ENCODE data around the gene GPR18. TPM values are rescaled to one million over a fixed set of nuclear protein-coding genes. Genes with fewer than 3 reads are reported as not detected.

GPR18 gene
- total and polyA plus RNA-seq, 2 donors (not counting 1 experiment from before 2014, with no cell fraction given), result not detected

GRCh38 chr13:99246100-99246499, 12.1 kb downstream of the GPR18 start:
- H3K36me3 ChIP-seq (ENCODE audit: control insufficient read depth, insufficient read depth, low read length), result no peaks in the 10 kb centered on the region
- no peak overlapping the region for H3K27ac ChIP-seq (ENCODE audit: insufficient read depth, low read length)

DNA sequence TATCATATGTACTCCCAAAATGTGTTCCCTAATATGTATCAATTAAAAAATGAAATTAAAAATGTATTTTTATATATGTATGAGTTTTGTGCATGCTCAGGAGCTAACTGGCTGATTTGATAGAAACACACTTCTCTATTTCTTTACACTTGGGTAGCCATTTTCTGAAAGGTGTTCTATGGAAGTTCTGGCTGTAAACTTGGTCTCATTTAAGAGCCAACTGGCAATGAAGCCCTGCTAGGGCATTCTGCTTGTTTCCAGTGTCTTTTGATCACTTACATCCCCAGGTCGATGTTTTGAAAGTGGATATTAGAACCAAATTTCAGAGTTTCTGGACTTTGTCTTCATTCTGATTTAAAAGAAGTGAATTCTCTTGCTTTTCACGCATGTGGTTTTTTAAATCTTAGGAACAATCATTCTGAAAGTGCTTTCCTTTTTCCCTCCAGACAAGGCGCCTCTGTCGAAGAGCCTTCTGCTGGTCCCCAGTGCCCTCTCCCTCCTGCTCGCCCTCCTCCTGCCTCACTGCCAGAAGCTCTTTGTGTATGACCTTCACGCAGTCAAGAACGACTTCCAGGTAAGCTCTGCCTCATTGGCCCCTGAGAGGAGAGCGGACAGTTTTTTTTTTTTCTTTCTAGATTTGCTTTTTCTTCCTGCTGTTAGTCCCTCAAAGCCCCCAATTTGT, 20.1 kb downstream of the GPR18 start:
- H3K4me2 ChIP-seq (ENCODE audit: extremely low read depth, insufficient read depth, low read length), result no peak overlapping the region
- no peaks in the 10 kb centered on the region for H3K4me1 ChIP-seq (ENCODE audit: control insufficient read depth, extremely low read depth, insufficient read depth, low read length)
- no peak for DNase-seq (ENCODE audit: low read depth in 2 of 2)
- H3K79me2 ChIP-seq (ENCODE audit: control insufficient read depth, insufficient read depth, low read length), result no peaks in the 10 kb centered on the region
- H3K36me3 ChIP-seq (ENCODE audit: control insufficient read depth, insufficient read depth, low read length), result no peaks in the 10 kb centered on the region
- no peak overlapping the region for H3K4me3 ChIP-seq (replicated peaks in 1 of 4; ENCODE audit: control extremely low read depth in 1 of 4, insufficient read depth in 1 of 4, low read depth in 3 of 4, low read length in 4 of 4)
- no peak overlapping the region for H2AFZ ChIP-seq (ENCODE audit: low read length)
- no peak overlapping the region for H3K27ac ChIP-seq (ENCODE audit: insufficient read depth, low read length)
- H3K9me3 ChIP-seq (ENCODE audit: control insufficient read depth, insufficient read depth, low read depth, low read length), result no peaks in the 10 kb centered on the region
- H3K9ac ChIP-seq (ENCODE audit: insufficient read depth, low read length), result no peak overlapping the region
- TF ChIP-seq CTCF (conservative IDR thresholded peaks at IDR 0.05 in 1 of 2, IDR thresholded peaks at IDR 0.05 in 1 of 2; ENCODE audit: low read depth in 1 of 2, low read length in 2 of 2), result no peak
- no peak for TF ChIP-seq EZH2 (IDR thresholded peaks at IDR 0.05; ENCODE audit: low read length, missing control alignments)
- no peaks in the 10 kb centered on the region for H4K20me1 ChIP-seq (ENCODE audit: control insufficient read depth, extremely low read depth, insufficient read depth, low read length)
- H3K27me3 ChIP-seq (ENCODE audit: control insufficient read depth, insufficient read depth, low read length), result no peaks in the 10 kb centered on the region

More at GRCh38 chr13:99246100-99246499, 12.1 kb downstream of the GPR18 start:
- H3K9ac ChIP-seq (ENCODE audit: insufficient read depth, low read length), result no peak overlapping the region
- no peaks in the 10 kb centered on the region for H3K27me3 ChIP-seq (ENCODE audit: control insufficient read depth, insufficient read depth, low read length)
- H3K9me3 ChIP-seq (ENCODE audit: control insufficient read depth, insufficient read depth, low read depth, low read length), result no peaks in the 10 kb centered on the region
- H2AFZ ChIP-seq (ENCODE audit: low read length), result no peak overlapping the region
- H3K4me1 ChIP-seq (ENCODE audit: control insufficient read depth, extremely low read depth, insufficient read depth, low read length), result no peaks in the 10 kb centered on the region
- TF ChIP-seq CTCF (conservative IDR thresholded peaks at IDR 0.05 in 1 of 2, IDR thresholded peaks at IDR 0.05 in 1 of 2; ENCODE audit: low read depth in 1 of 2, low read length in 2 of 2) (no peak), EZH2 (IDR thresholded peaks at IDR 0.05; ENCODE audit: low read length, missing control alignments) (no peak)
- H3K4me2 ChIP-seq (ENCODE audit: extremely low read depth, insufficient read depth, low read length), result no peak overlapping the region
- no peak overlapping the region for H3K4me3 ChIP-seq (replicated peaks in 1 of 4; ENCODE audit: control extremely low read depth in 1 of 4, insufficient read depth in 1 of 4, low read depth in 3 of 4, low read length in 4 of 4)
- H4K20me1 ChIP-seq (ENCODE audit: control insufficient read depth, extremely low read depth, insufficient read depth, low read length), result no peaks in the 10 kb centered on the region
- no peak for DNase-seq (ENCODE audit: low read depth in 2 of 2)
- H3K79me2 ChIP-seq (ENCODE audit: control insufficient read depth, insufficient read depth, low read length), result no peaks in the 10 kb centered on the region

- no peaks in the 10 kb centered on the region for H4K20me1 ChIP-seq (ENCODE audit: control insufficient read depth, extremely low read depth, insufficient read depth, low read length)
- H2AFZ ChIP-seq (ENCODE audit: low read length), result no peak overlapping the region
- DNase-seq (ENCODE audit: low read depth in 2 of 2), result no peak
- H3K9me3 ChIP-seq (ENCODE audit: control insufficient read depth, insufficient read depth, low read depth, low read length), result no peaks in the 10 kb centered on the region
- no peak overlapping the region for H3K9ac ChIP-seq (ENCODE audit: insufficient read depth, low read length)
- H3K4me2 ChIP-seq (ENCODE audit: extremely low read depth, insufficient read depth, low read length), result no peak overlapping the region
- TF ChIP-seq CTCF (conservative IDR thresholded peaks at IDR 0.05 in 1 of 2, IDR thresholded peaks at IDR 0.05 in 1 of 2; ENCODE audit: low read depth in 1 of 2, low read length in 2 of 2) (no peak), EZH2 (IDR thresholded peaks at IDR 0.05; ENCODE audit: low read length, missing control alignments) (no peak)
- peaks cover 7% of the 10 kb centered on the region for H3K79me2 ChIP-seq (ENCODE audit: control insufficient read depth, insufficient read depth, low read length)
- H3K4me1 ChIP-seq (ENCODE audit: control insufficient read depth, extremely low read depth, insufficient read depth, low read length), result peaks cover 5% of the 10 kb centered on the region
- no peak overlapping the region for H3K4me3 ChIP-seq (replicated peaks in 1 of 4; ENCODE audit: control extremely low read depth in 1 of 4, insufficient read depth in 1 of 4, low read depth in 3 of 4, low read length in 4 of 4)
- no peaks in the 10 kb centered on the region for H3K36me3 ChIP-seq (ENCODE audit: control insufficient read depth, insufficient read depth, low read length)
- no peaks in the 10 kb centered on the region for H3K27me3 ChIP-seq (ENCODE audit: control insufficient read depth, insufficient read depth, low read length)
- H3K27ac ChIP-seq (ENCODE audit: insufficient read depth, low read length), result no peak overlapping the region
Measured at GRCh38 chr13:99231721-99232120, 26.5 kb downstream of the GPR18 start.

All from fibroblast of lung (primary cell).